Stimulated activated CD4-positive, alpha-beta T cell treated with anti-CD3 and anti-CD28 coated beads, Interleukin-2, amount 100 ng/mL, for 48 hours (primary cell): ENCODE results near the gene PRKCH.

Experiments
- DNase-seq, 2 donors: peaks; one replicate each; pipeline ENCODE4 v3.0.0-alpha.2; 2020

PRKCH gene

DNA sequence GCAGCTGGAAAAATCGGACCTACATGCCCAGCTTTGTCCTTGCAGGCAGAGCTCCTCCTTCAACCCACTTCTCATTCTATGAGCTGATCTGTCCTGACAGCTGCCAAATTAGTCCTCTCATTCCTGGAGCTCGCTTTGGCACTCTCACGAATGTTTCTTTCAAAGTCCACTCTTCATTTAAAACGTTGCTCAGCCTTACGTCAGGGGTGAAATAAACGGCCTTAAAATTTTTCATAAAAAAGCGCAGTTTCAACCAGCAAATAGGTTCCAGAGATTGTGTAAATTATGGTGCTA, 253.1 kb downstream of the PRKCH start:
- DNase-seq = no peak

DNA sequence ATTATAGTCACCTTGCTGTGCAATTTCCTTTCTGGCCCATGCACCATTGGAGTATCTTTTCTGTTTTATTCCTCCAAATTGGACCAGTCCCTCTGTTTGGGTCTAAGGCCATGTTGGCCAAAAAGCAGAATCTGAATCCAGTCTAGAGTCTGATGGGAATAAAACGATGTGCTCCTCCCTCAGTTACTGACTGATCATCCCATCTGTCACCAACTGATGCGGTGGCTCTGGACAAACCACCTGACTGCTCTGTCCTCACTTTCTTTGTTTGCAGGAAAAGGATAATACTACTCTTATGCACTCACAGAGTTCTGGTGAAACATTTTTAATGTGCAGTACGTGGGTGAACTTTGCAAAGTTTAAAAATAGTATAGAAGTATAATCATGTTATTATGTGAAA, 253.7 kb downstream of the PRKCH start:
- no peak for DNase-seq

DNA sequence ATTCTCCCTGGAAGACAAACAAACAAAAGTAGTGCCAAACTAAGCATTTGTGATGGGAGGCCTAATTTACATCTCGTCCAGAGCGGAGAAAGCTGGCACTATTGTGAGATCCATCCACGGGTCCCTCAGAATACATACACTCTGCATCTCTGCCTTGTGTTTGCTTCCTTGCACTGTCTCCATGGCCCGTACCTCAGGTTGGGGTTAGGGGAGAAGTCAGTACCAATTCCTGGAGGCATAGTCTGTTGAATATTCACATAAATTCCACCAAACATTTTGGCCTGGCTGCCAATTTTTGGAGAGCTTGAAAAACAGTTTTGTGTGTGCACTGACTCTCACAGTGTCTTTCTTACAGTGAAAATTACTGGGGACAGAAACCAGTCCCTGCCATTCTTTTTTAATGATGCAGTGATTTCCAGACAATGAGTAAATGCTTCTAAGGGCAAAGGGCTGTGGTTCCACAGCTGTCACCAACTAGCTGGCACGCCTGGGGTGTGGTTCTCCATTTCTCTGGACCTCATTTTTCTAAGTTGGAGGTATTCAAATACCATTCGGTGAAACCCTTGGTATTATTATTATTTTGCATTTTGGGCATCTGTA, 254.3 kb downstream of the PRKCH start:
- DNase-seq = no peak

DNA sequence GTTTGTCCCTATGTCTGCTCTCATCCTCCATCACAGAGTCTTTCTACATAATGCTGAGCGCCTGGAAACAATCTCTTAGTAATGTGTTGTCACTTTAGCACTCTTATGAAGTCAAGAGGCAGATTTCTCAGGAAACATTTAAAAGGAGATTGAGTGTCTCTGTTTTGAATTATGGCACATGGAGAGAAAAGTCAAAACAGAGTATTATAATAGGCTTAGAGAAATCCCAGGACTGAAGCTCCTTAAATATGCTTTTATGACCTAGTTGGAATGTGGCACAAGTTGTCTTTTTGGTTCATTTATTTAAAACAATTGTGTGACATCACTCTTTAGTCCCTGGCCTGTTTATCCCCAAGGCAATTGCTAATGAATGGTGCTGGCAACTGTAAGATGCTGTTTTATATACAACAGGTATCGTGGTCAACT, 256.1 kb downstream of the PRKCH start:
- DNase-seq = no peak

DNA sequence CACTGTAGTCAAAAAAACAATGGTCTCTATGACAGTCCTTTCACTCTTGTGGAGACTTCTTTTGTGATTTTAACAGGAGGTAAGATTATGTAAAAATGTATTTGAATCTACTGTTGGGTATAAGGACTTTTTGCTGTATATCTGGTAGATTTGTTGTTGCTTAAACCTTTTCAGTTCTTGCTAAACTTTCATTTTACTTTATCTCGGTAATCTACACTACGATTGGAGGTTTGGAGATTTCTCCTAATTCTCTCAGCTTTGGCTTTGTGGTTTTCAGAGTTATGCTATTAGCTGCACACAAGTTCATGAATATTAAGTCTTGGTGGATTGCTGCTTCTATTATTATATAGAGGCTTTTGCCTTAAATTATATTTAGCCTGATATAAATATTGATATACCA, 257.4 kb downstream of the PRKCH start:
- no peak for DNase-seq

DNA sequence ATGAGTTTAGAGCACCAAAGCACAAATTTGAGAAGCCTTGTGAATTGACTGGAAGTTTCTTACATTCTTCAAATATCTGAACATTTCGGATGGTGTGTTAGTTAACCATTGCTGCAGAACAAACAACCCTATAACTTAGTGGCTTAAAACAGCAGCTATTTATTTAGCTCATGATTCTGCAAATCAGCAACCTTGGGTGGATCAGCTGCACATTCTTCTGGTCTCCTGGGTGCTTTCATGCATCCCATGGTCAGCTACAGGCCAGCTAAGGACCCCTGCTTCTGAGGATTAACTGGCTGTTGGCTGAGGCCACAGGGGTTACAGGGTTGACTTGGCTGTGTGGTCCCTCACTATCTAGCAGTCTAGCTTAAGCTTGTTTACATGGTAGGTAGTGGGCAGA, 260.0 kb downstream of the PRKCH start:
- DNase-seq = no peak

DNA sequence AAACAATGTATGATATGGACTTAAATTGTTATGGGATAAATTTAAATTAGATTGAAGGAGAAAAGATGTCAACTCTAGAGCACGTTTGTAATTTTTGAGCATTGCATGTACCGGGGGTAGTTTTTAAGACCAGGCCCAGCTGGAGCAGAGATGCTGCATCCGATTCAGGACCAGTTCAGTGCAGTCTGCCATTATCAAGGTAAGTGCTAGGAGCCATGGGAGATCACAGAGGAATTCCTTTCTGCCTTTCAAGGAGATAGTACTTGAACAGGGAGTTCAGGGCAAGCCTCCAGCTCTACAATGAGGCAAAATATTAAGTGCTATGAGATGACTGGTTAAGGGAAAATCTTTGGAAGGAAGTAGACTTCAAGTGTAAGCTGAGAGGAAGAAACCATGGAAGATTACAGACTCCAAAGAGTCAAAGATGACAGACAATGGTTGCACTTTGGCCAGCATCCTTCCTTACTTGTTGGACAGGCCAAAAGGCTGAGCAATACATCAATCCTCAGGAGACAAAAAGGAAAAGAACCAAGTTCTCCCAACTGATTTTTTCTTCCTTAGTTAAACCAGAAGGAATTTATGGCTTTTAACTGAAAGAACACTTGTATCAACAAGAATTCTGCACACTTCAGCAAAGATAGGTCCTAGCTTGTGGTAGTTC, 260.7 kb downstream of the PRKCH start:
- no peak for DNase-seq

DNA sequence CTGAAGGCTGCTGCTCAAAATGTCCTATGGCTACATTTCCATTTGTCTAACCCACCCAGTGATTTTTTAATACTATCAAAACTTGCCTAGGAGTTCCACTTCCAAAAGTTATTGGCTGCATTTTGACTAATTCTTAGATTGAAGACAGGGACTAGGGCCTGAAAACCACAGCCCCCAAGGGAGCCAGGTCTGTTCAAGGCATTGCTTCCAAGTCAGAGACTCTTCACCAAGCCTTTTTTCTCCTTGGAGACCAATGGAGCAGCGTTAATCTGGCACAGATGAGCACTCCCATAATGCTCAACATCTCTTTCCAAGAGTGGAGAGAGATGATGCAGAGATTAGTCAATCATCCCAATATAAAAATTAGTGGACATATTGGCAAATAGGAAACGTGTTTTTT, 261.4 kb downstream of the PRKCH start:
- DNase-seq = no peak

DNA sequence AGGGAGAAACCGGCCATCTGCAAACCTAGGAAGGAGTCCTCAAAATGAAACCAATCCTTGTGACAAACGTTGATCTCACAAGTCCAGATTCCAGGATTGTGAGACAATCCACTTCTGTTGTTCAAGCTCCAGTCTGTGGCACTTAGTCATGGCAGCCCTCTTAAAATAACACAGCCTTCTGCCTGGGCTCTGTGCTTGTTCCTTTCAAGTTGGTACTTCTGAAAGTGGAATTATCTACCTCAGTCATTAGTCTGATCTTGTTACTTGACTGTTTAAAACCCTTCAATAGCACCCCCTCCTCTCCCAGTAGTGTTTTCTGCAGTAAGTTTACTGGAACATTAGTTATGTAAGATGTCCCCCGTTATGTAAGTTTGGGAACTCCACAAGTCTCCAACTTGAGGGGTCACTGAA, 263.0 kb downstream of the PRKCH start:
- no peak for DNase-seq

DNA sequence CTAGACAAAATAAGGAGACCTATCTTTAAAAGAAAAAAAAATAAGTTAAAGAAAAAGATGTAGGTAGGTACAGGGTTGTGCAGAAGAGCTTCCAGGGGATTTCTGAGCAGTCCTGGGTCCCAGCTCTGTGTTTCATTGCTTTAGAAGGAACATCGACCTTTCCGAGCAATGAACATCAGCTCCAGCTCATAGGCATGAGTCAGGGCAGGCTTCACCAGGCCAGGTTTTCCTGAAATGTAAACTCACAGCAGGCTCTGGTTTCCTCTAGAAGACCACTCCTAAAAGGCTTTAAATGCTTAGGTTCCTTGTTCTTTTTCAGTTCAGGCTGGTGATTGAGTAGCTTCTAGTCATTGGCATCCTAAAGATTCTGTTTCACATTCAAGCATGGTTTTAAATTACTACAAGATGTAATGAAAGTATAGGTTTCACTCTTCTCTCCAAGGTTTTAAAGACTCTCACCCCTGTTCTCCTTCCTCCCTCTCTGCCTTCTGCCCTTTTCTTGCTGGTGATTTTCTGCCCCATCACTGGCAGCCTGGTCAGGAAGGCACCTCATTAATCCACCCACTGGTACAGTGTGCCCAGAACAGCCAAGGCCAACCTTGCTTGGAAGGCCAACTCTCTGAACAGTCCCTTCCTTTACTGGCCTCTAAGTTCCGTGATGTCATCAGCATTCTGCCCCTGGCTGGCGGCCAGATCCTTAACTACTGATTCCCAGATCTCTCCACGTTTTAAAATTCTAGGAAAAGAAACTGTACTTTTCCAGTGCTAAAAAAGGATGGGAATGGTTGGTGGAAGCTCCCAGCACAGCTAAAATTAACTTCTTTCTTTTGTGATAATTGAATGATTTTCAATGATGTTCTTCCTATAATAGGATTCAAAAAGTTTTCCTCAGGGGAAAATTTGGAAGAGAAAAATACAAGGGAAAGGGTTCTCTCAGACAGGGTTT, 264.5 kb downstream of the PRKCH start:
- DNase-seq = no peak

DNA sequence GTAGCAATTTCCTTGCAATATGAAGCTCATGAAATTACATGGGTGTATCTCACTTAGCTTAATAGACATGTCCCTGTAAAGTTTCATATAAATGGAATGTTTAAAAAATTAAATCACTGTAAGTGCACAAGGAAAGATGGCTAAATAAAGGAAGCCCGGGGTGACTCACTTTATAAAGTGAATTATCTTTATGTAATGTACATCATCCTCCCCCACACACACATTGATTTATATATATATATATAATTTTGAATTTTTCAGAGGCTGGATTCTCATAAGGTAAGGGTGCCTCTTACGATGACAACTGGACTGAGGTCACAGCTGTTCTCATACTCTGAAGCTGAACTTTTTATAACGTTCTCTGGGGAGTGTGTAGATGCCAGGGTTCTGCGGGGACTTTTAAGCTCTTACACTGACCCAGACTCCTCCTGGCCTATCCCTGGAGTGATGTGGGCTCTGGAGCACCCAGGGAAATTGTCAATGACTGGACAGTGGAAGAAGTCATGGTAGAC, 265.2 kb downstream of the PRKCH start:
- no peak for DNase-seq

DNA sequence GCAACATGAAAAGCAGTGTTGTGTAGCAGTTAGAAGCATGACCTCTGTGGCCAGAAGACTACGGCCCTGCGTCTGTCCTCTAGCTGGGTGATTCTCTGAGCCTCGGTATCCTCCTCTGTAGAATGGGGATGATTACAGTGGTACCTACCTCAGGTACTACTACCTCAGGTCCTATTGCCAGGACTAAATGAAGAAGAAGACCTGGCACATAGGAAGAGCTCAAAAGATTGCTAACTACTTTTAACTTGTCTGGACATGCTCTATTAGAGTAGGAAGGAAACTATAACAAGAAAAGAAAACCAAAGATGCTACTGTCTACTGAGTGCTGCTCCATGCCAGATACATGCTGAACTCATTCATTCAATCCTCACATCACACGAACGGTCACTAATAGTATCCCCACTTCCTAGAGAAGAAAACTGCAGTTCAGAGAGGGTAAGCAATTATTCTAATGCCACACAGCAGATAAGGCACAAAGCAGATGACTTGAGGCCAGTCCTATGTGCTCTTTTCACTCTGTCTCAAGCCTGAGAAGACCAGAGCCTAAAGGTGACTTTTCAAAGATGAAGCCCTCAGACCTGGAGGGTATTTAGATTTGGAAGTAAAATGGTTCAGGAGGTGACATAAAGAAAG, 265.8 kb downstream of the PRKCH start:
- DNase-seq = no peak

DNA sequence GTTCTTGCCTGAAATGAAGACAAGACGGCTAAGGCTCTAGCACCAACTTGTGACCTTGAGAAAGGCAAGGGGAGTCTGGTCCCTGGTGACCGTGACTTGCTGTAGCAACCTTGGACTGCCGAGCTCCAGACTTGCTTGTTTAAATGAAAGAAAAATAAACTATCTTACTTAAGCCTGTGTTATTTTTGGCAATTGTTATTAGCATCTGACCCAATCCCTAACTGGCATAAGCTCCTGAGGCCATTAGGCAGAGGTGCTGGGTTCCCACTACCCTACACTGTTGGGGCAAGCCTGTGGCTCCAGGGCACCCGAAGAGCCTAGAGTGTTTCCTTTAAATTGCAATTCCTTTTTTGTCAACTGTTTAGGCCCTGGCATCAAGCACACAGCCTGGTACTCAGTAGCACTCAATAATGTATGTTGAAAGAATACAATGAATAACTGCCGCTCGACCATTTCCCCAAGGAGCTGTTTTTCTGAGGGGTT, 267.1 kb downstream of the PRKCH start:
- no peak for DNase-seq

DNA sequence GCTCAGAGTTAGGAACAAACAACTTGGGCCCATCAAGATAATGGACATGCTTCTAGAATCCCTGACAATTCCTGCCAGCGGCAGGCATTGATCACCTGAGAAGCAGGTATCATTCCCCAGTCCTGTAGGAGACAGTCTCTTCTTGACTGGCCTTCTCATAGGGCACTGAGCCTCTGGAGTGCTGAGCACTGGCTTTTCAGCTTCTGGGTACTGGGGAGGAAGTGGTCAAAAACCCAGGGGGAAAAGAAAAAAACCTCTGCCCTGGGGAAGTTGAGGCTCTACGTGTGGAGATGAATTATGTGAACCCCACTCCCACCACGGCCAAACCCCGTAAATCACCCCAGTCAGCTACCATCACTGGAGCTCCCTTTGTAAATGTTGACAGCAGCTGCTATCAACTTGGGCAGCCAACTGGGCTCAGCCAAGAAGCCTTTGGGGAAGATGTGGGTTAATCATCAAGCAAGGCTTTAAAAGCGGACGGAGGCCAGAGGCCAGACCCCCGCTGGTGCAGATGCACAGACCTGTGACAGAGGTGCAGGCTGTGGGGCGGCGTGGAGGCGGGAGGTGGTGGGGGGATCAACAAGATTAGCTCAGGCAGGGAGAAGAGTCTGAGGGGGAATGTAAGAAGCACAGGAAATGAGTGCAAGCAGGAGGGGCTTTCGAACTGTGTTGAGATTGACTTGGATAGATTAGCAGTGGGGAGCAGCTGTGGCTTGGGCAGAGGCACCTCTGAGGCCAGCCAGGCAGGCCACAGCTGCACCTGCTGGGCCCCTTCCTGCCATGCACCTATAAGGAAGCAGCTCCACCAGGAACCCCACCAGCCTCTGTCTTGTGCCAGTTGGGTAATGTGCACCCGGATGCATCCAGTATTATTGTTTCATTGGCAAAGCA, 268.6 kb downstream of the PRKCH start:
- DNase-seq = no peak

DNA sequence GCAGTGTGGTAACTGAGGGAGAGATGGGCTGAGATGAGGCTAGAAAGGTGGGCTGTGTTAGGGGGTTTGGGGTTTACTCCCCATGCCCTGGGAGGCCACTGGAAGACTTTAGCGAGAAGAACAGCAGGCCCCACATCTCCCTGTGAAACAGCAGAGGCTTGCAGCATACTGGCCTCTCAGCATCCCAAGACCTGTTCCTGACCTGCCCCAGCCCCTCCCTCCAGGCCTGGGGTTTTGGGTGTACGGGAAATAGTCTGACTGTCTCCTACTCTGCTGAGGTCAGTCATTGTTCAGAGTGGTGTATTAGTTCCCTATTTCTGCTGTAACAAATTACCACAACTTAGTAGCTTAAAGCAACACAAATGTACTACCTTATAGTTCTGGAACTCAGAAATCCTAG, 270.5 kb downstream of the PRKCH start:
- DNase-seq = no peak

DNA sequence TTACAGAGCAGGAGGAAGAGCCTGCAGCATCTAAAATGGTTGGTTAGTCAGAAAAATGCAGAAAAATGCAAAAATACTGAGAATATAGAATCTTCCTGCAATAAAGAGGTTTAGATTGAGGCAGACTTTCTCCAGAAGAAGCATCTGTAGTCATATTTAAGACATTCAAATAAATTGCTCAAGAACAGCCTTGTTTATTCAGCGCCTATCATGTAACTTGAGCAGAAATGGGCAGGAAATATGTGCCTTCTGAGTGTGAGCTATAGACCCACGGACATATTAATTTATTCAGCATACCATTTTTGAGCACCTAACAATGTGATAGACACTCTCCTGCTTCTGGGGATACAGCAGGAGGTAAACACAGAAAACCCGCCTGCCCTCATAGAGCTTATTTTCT, 272.0 kb downstream of the PRKCH start:
- no peak for DNase-seq

DNA sequence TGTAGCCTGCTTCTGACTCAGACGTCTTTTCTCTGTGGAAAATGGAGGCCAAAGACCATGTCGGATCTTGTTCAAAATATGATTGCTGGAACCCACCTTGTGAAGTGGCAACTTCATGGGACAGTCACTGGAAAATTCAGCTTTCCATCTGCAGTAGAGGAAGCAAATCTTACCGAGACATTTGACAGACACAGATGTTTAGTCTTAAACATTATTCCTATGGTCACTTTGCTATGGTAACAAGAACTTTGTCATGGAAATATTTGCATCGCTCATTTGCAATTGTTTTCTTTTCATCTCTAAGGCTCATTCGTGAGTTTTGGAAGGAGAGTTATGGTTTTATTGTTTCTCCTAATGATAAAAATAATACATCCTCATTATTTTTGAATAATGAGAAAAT, 275.6 kb downstream of the PRKCH start:
- DNase-seq = no peak

DNA sequence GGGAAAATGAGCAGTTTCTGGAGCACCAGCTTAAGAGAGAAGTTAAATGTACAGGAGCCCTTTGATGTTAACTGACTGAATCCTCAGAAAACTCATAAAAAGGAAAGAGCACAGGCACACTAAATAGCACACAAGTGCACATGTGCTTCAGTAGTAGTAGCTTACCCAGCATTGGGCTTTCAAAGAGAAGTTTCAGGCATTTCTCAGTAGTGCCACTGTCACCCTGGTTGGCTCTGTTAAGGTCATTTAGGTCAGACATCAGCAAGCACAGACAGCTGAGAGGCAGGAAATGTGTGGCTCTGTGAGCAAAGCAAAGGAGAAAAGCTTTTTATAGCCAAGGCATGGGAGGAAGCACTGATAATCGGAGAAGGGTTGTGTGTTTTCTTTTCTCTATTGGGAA, 277.6 kb downstream of the PRKCH start:
- no peak for DNase-seq

DNA sequence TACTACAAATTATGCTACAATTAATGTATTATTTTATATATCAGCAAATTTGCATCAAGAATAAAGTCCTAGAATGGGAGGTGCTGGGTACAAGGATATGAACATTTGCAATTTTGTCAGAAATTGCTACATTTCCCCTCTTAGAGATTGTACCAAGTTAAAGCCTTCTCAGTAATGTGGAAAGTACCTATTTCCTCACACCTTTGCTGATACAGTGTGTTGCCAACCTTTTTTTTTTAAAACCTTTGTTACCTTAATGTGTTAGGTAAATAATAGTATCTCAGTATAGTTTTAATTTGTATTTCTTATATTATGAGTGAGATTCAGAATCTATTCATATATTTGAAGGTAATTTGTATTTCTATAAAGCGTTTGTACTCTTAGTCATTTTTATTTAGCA, 278.6 kb downstream of the PRKCH start:
- DNase-seq = no peak
